Transverse colon (tissue), 4 donors: ENCODE data around the gene DCAF8L2. TPM values are rescaled to one million over a fixed set of nuclear protein-coding genes. Genes with fewer than 3 reads are reported as not detected.

Experiments
- DNase-seq: peaks from one replicate; pipeline ENCODE4 v3.0.0-alpha.2; 2019
- H3K27ac ChIP-seq, 4 donors: fragments of 200-600 bp; sonication (generic); 2 replicates each; pipeline ENCODE4 v1.5.1; 2016 to 2018; ENCODE audit warnings: inconsistent platforms in 4 of 4
- H3K27me3 ChIP-seq: fragments of 200-600 bp; sonication (generic); 2 replicates; pipeline ENCODE4 v1.5.1; 2017; ENCODE audit warnings: inconsistent platforms
- H3K36me3 ChIP-seq, 4 donors: fragments of 200-600 bp; sonication (generic); 2 replicates each; pipeline ENCODE4 v1.5.1; 2017 to 2019; ENCODE audit warnings: inconsistent platforms in 4 of 4
- H3K4me1 ChIP-seq, 4 donors: fragments of 200-600 bp; sonication (generic); 2 replicates each; pipeline ENCODE4 v1.5.1; 2017 to 2020; ENCODE audit warnings: inconsistent platforms in 4 of 4
- H3K4me3 ChIP-seq, 4 donors: fragments of 200-600 bp; sonication (generic); 1 replicate in 1 of 4; 2 replicates in 3 of 4; pipeline versions ENCODE4 v1.5.1 to v1.6.1; 2017 to 2019; ENCODE audit warnings: inconsistent platforms in 4 of 4
- H3K9me3 ChIP-seq, 2 donors: fragments of 200-600 bp; sonication (generic); 2 replicates each; pipeline ENCODE4 v1.5.1; 2017 to 2019; ENCODE audit warnings: inconsistent platforms in 2 of 2
- EP300 ChIP-seq: sonication (generic); formaldehyde crosslinking; IDR thresholded peaks from one replicate; pipeline ENCODE4 v1.6.1; 2017; ENCODE audit warnings: antibody characterized with exemption, low read depth
- POLR2A ChIP-seq: fragments of 450-650 bp; IDR thresholded peaks from one replicate; pipeline ENCODE4 v1.6.1; 2016; ENCODE audit warnings: antibody characterized with exemption, mild to moderate bottlenecking, moderate library complexity
- POLR2AphosphoS5 ChIP-seq, 3 donors: sonication (generic); formaldehyde crosslinking; IDR thresholded peaks; one replicate each; pipeline ENCODE4 v1.6.1; 2016; ENCODE audit warnings: antibody characterized with exemption in 3 of 3
- WGBS, 2 donors: methylation state at CpG; one replicate each; pipeline ENCODE4 v1.1.5; 2018; ENCODE audit warnings: low coverage in 1 of 2; 5-methylcytosine and 5-hydroxymethylcytosine counted together
- in situ Hi-C, 4 donors: fragments of 200-750 bp; cut with MboI; loops; one replicate each; pipeline versions ENCODE4 v1.15.0 to v1.15.1; 2017; ENCODE audit warnings: low sequenced_read_pairs in 3 of 4, low pct_ligation_motif_present in 1 of 4, low pct_unique_long_range_greater_than_20kb in 1 of 4
- intact Hi-C: fragments of 100-400 bp; cut with DNase I; formaldehyde crosslinking; loops from one replicate; pipeline ENCODE4 v1.15.1; 2023; ENCODE audit warnings: low total_unique reads
- total RNA-seq, 4 donors: library from RNA; depleted of rRNA; stranded (reverse); fragments of >200 nt; gene quantifications; one replicate each; pipeline ENCODE4 v1.1.0, GENCODE V29; 2016
- TF ChIP-seq, protein P1 (sequence below), 5 experiments: fragments of 200-600 bp in 3 of 5; fragments of 450-650 bp in 2 of 5; sonication (generic) in 3 of 5; IDR thresholded peaks; 1 replicate in 2 of 5; 2 replicates in 3 of 5; pipeline ENCODE4 v1.5.1; 2016 to 2017; ENCODE audit warnings: antibody characterized with exemption in 5 of 5, inconsistent platforms in 3 of 5, mild to moderate bottlenecking in 2 of 5, moderate library complexity in 1 of 5

The DCAF8L2 gene
- total RNA-seq, 4 donors from 2014 or later = not detected

DNA sequence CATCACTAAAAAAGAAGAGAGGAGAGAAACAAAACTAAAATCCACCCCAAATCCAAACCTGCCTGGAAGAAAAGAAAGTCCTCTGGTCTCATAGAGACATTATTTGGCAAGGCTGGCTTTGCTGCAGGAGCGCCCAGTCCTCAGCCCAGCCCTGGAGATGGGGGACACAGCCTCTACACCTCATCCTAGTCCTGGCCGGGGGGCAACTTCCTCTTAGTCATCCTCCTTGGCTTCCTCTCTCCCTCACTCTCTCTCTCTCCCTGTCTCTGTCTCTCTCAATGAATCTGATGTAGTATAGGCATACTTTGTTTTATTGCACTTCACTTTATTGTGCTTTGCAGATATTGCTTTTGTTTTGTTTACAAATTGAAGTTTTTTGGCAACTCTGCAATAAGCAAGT lies 161.8 kb downstream of the DCAF8L2 start:
- TF ChIP-seq, protein P1, sequence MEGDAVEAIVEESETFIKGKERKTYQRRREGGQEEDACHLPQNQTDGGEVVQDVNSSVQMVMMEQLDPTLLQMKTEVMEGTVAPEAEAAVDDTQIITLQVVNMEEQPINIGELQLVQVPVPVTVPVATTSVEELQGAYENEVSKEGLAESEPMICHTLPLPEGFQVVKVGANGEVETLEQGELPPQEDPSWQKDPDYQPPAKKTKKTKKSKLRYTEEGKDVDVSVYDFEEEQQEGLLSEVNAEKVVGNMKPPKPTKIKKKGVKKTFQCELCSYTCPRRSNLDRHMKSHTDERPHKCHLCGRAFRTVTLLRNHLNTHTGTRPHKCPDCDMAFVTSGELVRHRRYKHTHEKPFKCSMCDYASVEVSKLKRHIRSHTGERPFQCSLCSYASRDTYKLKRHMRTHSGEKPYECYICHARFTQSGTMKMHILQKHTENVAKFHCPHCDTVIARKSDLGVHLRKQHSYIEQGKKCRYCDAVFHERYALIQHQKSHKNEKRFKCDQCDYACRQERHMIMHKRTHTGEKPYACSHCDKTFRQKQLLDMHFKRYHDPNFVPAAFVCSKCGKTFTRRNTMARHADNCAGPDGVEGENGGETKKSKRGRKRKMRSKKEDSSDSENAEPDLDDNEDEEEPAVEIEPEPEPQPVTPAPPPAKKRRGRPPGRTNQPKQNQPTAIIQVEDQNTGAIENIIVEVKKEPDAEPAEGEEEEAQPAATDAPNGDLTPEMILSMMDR (IDR thresholded peaks at IDR 0.05) = no peak
- intact Hi-C loops (no loop called here), in situ Hi-C loops (no loop called here)
- Histone ChIP-seq H3K9me3 (no peaks in the 10 kb centered on the region), H3K4me3 (no peak overlapping the region), H3K27ac (no peak overlapping the region), H3K27me3 (no peaks in the 10 kb centered on the region), H3K36me3 (no peaks in the 10 kb centered on the region), H3K4me1 (no peaks in the 10 kb centered on the region)
- no peak for DNase-seq
- 44 to 88% methylated on average over 1 to 2 of the region's 2 CpGs for WGBS, 2 donors

DNA sequence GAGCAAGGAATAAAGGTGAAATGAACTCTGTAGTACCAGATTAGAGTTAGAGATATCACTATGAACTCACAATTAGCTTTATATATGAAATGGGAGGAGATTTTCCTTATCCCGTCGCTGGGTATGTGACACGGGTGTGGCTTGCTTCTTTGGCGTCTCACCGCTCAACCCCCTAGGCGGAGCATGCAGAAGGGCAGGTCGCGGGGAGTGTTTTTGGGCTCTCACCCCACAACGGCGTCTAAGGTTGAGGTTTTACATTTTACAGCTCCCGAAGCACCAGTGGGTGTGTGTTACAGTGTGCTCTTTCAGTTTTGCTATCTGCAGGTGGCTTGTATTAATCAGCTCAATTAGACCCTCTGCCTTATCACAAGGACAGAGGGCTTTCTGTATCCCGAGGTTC lies 175.6 kb downstream of the DCAF8L2 start:
- 55 to 82% methylated on average over 2 to 12 of the region's 12 CpGs for WGBS, 2 donors
- H3K36me3 ChIP-seq = no peaks in the 10 kb centered on the region
- H3K4me3 ChIP-seq = no peak overlapping the region
- in situ Hi-C loops = no loop called here
- intact Hi-C loops = no loop called here
- DNase-seq = no peak
- no peaks in the 10 kb centered on the region for H3K4me1 ChIP-seq
- TF ChIP-seq POLR2A (no peak), POLR2AphosphoS5 (IDR thresholded peaks at IDR 0.05) (no peak), EP300 (no peak)
- TF ChIP-seq, protein P1 (IDR thresholded peaks at IDR 0.05) = no peak
- no peaks in the 10 kb centered on the region for H3K9me3 ChIP-seq
- no peaks in the 10 kb centered on the region for H3K27me3 ChIP-seq
- no peak overlapping the region for H3K27ac ChIP-seq

DNA sequence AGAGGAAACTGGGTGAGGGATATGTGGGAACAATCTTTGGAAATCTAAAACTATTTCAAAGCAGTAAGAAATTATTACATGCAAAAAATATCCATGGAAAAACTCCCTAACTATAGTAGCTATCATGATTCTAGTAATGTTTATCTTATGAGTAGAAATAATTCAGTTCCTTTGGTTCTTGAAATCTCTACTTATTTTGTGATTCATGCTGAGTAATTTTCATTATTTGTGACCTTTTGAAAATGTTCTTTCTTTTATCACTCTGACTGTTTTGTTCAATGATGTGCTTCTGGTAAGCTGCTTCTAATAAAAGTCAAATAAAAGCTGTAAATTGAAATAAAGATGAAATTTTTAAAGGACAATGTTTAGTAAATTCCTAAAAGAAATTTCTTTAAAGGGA lies 177.2 kb downstream of the DCAF8L2 start:
- intact Hi-C loops = no loop called here
- H3K9me3 ChIP-seq = no peaks in the 10 kb centered on the region
- no peaks in the 10 kb centered on the region for H3K4me1 ChIP-seq
- no peak overlapping the region for H3K4me3 ChIP-seq
- no peaks in the 10 kb centered on the region for H3K27me3 ChIP-seq
- no peak overlapping the region for H3K27ac ChIP-seq
- in situ Hi-C loops = no loop called here
- H3K36me3 ChIP-seq = no peaks in the 10 kb centered on the region
- DNase-seq = no peak
- no peak for TF ChIP-seq EP300
- TF ChIP-seq POLR2AphosphoS5 (IDR thresholded peaks at IDR 0.05) = no peak
- no peak for TF ChIP-seq POLR2A
- TF ChIP-seq, protein P1 (IDR thresholded peaks at IDR 0.05) = no peak

GRCh38 chrX:27775984-27776383 lies 185.8 kb downstream of the DCAF8L2 start:
- H3K27me3 ChIP-seq = no peaks in the 10 kb centered on the region
- in situ Hi-C loops = no loop called here
- no peak overlapping the region for H3K4me3 ChIP-seq
- DNase-seq = no peak
- no peak overlapping the region for H3K27ac ChIP-seq
- TF ChIP-seq POLR2AphosphoS5 (IDR thresholded peaks at IDR 0.05) (no peak), EP300 (no peak), POLR2A (no peak)
- TF ChIP-seq, protein P1 (IDR thresholded peaks at IDR 0.05) = no peak
- WGBS, 2 donors = 63% methylated on average over 2 of the region's 2 CpGs; no CpG with 5 or more reads in 1 of the 2 donors
- H3K4me1 ChIP-seq = no peaks in the 10 kb centered on the region
- intact Hi-C loops = no loop called here
- H3K36me3 ChIP-seq = no peaks in the 10 kb centered on the region
- H3K9me3 ChIP-seq = no peaks in the 10 kb centered on the region
